Inferior parietal cortex (tissue), 1 donor: ENCODE measurements around the gene CABP4.
A peak's percentile ranks its signal among the peaks of the same experiment; 100 is the strongest.
"Not testable (repeated sequence)": the region's sequence is repeated elsewhere in the genome, so short reads cannot be mapped to it uniquely, and the experiment has no call there.

Experiments used
- DNase-seq: peaks from one replicate; pipeline ENCODE4 v3.0.0-alpha.2; 2016; ENCODE audit errors: extremely low spot score

CABP4 gene

DNA sequence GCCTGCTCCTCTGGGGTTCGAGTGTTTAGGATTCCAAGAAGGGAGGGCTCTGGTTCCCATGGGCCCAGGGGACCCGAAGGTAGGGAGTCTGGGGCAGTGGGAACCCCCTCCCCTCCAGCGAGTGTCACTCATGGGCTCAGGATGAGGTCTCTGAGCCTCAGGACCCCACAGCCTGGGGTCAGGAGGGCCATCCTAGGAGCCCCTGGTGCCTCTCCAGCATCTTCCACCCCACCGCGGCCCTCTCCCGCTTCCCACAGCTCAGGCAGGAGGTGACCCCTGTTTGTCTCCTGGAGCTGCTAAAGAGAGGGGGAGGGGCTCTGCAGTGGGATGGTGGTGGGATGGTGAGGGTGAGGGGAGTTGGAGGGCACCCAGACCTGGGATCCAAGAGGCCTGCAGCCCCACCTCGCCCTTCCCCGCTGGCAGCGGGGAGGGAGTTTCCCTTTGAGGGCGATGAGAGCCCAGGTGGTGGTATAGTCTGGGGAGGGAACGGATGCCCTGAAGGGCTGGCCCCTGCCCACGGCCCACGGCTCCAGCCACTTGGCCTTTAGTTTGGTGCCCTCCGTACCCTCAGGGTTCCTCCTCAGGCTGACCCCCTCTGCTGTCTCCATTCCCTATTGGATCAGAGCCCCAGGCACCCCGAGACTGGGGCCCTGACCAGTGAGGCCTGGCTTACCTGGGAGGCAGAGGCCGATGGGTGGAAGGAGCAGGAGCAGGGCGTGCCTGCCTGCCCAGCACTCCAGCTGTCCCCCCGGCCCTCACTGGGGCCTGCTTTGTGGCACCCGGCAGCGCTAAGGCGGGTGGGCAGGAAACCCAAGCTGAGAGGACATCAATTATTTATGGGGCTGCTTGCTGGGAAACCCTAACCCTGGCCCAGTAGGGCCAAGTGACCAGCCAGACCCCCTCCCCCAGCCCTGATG is 1.1 kb upstream of the CABP4 start:
- no peak for DNase-seq

DNA sequence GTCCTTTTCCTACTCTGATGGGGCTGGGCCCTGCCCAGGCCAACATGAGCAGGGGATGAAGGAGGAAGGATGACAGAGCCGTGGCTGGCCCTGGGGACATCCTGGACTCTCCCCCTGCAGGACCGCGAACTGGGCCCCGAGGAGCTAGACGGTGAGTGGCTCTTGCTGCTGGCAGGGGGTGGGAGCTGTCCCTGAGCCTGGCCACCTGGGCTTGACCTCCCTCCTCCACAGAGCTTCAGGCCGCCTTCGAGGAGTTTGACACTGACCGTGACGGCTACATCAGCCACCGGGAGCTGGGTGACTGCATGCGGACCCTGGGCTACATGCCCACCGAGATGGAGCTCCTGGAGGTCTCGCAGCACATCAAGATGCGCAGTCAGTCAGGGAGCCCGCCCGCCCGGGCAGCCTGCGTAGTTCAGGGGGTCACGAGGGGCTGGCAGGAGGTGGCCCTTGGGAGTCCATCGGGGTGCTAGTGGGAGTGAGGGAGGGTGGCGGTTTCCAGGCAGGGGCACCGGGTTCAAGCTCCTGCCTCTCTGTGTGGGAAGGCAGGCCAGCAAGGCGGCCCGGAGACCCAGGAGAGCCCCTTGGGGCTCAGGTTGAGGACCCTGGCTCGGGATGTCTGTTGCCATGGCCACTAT is 1.0 kb downstream of the CABP4 start:
- no peak for DNase-seq

DNA sequence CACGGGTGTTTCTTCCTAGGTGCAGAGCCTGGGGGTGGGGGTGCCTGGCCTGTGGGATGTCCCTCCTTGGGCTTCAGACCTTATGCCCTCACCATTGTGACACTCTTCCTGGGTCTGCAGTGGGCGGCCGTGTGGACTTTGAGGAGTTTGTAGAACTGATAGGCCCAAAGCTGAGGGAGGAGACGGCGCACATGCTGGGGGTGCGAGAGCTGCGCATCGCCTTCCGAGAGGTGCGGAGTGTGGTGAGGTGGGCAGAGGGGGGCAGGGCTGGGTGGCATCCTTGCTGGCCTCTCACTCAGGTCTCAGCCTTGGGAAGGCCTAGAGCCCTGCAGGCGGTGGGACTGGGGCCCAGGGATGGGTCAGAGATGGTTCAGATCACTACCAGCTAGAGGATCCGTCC is 2.3 kb downstream of the CABP4 start:
- DNase-seq = no peak

DNA sequence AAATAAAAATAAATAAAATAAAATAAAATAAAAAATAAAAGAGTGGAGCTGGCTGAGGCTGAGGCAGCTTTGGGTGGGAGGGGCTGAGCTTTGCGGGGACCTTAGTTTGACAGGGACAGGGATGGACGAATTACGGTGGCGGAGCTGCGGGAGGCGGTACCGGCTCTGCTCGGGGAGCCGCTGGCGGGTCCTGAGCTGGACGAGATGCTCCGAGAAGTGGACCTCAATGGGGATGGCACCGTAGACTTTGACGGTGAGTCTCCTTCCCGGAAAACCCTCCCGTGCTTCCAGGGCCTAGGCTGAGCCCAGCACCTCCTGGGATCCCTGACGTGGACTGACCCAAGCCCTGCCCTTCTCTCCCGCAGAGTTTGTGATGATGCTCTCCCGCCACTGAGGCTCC is 3.1 kb downstream of the CABP4 start:
- no peak for DNase-seq

DNA sequence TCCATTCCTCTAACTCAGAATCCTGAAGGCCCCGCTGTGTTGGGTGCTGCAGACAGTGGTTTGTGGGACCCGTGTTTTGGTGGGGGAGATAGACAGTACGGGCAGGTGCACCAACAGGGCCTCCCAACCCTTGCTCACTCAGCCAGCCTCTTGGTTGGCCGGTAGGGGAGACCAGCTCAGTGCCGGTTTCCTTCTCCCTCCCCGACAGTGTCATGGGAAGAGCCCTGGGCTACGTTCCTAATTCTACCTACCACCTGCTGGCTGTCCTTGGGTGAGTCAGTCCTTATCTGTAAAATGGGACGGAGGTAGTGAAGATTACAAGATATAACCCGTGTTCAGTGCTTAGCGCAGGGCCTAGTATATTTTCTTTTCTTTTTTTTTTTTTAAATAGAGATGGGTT is 8.0 kb downstream of the CABP4 start:
- DNase-seq = no peak

DNA sequence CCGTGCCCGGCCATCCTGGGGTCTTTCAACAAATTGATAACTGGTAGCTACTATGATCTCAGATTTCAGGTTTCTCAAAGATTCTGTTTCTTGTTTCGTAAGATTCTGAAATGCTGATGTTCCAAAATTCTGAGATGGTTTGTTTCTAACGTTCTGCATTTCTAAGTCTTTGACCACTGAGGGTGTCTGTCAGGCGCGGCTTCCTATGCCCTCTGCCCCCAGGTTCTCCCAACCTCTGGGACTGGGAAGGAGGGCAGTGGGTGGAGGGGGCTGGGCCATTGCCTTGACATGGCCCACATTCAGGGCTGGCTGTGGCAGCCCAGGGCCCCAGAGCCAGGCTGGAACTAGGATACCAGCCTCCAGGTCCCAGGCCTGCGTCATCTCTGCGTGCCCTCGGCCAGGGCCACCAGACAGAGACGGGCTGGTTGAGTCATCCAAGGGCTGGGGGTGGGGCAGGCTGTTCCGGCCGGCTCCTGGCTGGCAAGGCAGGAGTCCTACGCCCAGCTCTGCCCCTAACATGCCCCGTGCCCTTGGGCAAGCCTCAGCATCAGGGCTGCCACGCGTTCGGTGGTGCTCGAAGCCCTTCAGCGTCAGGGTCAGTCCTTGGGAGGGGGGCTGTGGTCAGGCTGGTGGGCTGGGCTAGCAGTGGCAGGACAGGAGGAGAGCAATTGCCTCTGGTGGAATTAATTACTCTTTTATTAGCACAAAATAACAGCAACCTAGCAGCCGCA is 8.7 kb downstream of the CABP4 start:
- DNase-seq = no peak

DNA sequence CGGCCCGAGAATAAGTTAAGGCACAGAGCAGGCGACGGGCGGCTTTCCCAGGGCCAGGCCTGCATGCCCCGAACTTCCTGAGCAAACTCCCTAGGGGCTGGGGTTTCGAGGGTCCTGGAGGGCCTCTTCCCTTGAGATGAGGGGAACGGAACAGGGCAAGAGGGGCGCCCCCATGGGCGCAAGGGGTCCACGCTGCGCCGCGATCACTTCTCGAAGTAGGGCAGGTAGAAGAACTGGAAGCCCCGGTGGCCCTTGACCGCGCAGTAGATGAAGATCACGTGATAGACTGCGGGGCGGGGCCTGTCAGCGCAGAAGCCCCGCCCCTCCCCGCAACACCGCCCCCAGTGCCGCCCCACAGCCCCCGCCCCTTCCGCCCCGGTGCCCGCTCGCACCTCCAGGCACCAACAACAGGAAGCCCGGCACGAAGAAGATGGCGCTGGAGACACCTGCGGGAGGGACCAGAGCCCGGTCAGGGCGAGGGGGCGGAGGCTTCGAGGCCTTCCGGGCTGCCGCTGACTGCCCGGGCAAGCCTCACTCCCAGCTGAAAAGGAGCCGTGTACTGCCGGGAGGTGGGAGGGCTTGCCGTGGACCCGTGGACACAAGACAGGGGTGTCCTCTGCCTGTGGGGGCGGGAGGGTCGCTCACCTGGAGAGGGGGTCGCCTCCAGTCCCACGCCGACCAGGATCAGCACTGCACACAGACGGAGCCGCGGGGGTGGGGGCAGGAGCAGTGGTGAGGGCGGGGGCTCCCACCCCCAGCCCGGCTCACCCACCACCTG is 9.4 kb downstream of the CABP4 start:
- DNase-seq = peak; percentile 40

DNA sequence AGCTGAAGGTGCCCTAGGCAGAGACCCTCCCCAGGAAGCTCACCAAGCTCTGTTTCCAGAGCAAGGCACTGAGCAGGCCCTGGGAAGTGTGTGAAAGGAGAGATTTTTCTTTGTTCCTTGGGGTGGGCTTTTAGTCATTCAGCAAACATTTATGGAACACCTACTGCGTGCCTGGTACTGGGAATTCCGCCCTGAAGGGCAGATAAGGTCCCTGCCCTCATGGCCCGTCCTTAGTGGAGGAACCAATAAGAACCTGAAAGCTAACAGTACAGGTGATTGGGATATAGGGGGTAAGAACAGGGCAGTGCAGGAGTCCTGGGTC is 10.0 kb downstream of the CABP4 start:
- no peak for DNase-seq

DNA sequence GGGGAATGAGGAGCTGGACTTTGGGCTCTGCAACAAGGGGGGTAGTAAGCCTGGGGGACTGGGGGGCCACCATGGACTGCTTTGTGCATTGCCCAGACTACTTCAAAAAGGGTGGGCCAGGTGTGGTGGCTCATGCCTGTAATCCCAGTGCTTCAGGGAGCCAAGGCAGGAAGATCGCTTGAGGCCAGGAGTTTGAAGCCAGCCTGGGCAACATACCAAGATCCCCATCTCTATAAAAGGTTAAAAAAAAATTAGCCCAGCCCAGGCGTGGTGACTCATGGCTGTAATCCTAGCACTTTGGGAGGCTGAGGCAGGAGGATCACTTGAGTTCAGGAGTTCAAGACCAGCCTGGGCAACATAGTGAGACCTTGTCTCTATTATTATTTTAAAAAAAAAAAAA is 10.4 kb downstream of the CABP4 start:
- DNase-seq = not testable (repeated sequence)

DNA sequence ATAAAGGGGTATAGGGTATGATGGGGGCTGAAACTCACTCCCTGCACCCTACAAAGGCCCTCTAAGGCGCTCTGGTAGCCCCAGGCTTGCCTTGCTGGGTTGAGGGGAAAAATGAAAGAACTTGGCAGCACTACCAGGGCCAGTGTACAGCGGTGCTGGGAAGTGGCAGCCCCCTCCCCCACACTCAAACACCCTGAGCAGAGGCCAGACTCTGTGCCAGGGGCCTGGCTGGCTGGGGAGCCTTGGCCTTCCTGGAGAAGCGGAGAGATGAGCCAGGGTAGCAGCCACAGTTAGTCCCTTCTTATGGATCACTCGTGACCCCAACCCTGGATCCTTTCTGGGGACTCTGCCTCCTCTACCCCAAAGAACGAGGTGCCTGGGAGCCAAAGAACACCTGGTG is 11.2 kb downstream of the CABP4 start:
- DNase-seq = no peak

DNA sequence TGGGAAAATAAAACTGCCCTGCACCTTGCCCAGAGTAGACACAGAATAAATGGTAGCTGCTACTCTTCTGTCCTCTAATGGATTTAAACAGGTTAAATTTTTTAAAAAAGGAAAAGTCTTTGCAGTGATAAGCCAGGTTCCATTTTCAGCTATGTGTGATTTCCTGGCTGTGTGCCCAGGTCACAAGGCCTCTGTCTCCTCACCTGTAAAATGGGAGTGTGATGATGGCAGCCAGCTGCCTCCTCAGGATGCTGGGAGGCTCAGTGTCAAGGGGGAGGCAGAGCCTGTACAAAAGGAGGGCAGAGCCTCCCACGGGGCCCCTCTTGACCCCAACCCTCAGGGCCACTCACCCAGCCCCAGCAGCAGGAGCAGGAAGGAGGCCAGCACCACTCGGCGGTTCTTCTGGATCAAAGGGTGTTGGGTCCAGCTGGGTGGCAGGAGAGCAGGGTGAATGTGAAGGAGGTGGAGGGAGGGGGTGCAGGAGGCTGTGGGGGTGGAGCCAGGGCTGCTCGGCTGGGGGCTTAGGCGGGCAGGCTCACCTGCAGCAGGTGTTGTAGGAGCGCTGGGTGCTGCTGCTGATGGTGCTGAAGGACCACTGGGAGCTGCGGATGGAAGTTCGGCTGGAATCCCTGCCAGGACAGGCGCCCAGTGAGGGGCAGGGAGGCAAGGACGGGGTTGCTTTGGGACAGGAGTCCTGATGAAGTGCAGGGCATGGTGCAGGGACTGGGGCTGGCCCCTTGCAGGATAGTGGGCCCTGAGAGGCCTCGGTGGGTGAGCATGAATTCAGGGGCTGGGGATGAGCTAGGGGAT is 12.0 kb downstream of the CABP4 start:
- no peak for DNase-seq

DNA sequence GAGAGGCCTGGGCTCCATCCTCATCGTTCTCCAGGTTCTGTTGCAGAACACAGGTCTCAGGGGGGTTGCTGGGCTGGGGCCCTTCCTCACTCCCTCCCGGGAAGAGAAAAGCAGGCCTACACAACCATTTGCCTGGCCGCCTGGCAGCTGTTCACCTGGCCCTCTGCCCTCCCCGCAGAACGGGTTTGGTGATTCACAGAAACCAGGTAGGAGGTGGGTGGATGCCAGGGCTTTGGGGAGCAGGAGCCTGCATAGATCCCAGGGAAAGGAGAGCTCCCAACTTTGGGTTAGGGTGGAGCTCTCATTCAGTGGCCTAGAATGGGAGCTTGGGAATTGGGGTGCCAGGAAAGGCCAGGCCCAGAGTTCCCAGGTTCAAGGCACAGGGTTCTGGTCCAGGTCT is 12.9 kb downstream of the CABP4 start:
- no peak for DNase-seq

DNA sequence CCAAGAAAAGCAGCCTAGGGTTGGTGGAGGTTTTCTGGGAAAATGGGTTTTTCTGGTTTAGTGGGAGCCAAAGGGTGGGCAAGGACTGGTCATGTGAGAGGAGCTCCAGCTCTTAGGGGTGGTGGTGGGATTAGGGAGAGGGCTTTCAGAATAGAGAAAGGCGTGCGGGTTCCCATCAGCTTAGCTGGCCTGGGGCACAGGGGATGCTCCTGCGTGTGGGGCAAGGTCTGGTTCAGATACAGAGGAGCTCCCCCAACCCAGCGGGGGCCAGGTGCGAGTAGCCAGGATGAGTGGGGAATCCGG is 13.3 kb downstream of the CABP4 start:
- no peak for DNase-seq

DNA sequence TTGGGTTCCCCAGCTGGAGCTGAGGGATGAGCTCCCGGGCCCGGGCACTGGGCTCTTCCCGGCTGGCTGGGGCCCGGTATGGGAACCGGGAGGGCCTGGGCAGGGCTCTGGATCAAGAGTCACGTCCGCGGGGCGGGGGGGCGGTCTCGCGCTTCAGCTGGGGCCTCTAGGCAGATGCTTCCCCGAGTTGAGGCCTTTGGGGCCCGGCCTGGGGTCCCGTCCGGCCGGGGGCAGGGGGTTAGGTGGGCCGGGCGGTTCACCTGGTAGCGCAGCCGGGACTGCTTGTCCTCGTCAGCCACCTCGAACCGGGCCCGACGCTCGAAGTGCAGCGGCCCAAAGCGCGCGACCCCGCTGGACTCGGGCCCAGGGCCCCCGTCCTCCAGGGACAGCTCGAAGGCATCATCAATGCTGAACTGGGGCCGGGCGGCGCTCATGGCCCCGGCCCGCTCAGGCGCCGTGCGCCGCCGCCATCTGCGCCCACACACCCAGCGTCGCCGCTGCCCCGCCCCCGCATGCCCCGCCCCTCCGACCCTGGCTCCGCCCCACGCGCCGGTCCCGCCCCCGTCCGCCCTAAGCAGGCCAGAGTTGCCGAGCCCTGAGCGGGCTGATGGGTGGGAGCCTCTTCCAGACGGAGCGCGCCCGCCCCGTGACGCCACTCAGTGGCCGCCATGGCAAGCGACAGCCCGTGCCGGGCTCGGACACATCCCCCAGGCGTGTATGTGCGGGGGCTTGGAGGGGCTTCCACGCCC is 13.8 kb downstream of the CABP4 start, which contains the start of gene TMEM134:
Gene TMEM134 (minus strand): TSS at position 493 of the 749 bp plus-strand sequence. CDS start 59 bp downstream, at position 434.
- peak; percentile 85 for DNase-seq

DNA sequence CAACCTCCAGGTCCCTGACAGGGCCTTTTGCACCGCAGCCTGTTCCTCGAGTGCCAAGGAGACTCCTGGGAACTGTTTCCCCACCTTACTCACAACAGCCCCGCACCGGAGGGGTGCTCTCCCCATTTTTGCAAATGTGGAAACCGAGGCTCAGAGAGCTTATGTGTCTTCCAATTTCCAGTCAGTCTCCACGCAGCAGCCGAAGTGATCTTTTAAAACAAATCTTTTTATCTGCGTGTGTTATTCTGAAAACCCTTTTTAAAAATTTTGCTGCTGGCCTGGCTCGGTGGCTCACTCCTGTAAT is 14.3 kb downstream of the CABP4 start:
- no peak for DNase-seq

DNA sequence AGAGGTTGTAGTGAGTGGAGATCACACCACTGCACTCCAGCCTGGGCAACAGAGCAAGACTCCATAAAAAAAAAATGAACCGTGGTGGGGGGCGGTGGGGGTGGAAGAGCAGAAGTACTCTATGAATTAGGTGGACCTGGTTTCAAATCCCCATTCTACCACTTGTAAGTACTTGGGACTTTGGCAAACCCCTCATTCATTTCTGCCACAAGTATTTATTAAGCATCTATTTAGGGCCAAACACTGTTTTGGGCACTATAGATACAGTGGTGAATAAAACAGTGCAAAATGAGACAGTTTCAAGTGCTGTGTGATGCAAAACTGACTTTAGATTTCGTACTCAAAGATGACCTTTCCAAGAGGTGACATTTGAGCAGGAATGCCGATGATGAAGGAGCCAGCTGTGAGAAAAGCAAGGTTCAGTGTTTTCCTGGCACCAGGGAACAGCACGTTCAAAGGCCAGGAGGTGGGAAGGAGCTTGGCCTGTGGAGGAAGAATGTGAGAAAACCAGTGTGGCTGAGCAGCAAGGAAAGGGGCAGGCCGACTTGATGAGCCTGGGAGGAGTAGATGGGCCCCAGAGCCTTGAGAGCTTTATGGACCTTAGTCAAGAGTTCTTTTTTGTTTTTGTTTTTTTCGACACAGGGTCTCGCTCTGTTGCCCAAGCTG is 15.3 kb downstream of the CABP4 start:
- DNase-seq = no peak

DNA sequence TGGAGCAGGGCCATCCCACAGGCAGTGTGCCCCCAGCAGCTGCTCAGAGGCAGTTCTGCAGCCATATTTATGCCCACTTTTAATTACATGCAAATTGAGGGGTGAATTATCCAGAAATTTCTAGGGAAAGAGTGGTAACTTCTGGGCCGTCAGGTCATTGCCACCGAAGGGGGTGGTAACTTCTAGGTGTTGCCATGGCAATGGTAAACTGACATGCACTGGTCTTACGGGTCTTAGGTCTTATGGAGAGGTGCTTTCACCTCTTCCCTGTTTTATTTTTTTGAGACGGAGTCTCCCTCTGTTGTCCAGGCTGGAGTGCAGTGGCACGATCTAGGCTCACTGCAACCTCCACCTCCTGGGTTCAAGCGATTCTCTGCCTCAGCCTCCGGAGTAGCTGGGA is 17.7 kb downstream of the CABP4 start:
- no peak for DNase-seq

DNA sequence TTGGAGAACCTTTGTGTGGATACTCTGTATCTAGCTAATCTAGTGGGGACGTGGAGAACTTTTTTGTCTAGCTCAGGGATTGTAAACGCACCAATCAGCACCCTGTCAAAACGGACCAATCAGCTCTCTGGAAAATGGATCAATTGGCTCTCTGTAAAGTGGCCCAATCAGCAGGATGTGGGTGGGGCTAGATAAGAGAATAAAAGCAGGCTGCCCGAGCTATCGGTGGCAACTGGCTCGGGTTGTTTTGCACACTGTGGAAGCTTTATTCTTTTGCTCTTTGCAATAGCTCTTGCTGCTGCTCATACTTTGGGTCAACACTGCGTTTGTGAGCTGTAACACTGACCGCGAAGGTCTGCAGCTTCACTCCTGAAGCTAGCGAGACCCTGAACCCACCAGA is 21.5 kb downstream of the CABP4 start:
- DNase-seq = not testable (repeated sequence)

DNA sequence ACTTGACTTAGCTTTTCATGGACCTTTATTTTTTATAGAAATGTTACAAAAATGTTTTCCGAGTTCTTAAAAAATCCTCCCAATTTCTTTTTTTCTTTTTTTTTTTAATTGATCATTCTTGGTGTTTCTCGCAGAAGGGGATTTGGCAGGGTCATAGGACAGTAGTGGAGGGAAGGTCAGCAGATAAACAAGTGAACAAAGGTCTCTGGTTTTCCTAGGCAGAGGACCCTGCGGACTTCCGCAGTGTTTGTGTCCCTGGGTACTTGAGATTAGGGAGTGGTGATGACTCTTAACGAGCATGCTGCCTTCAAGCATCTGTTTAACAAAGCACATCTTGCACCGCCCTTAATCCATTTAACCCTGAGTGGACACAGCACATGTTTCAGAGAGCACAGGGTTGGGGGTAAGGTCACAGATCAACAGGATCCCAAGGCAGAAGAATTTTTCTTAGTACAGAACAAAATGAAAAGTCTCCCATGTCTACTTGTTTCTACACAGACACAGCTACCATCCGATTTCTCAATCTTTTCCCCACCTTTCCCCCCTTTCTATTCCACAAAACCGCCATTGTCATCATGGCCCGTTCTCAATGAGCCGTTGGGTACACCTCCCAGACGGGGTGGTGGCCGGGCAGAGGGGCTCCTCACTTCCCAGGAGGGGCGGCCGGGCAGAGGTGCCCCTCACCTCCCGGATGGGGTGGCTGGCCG is 22.3 kb downstream of the CABP4 start:
- DNase-seq = not testable (repeated sequence)
